ENCODE results near the gene TLE4.
"Not testable (repeated sequence)": the region's sequence is repeated elsewhere in the genome, so short reads cannot be mapped to it uniquely, and the experiment has no call there.

TLE4 gene

GRCh38 chr9:79571309-79572031 lies at the start of gene TLE4:
TSS of gene TLE4 (plus strand) at chr9:79571965. CDS start at chr9:79572791, 826 bp downstream.
- peak; percentile 100 for DNase-seq

GRCh38 chr9:79522793-79523192 lies 49.0 kb upstream of the TLE4 start:
- no peak for DNase-seq

- DNase-seq: no peak
These were observed 47.5 kb upstream of the TLE4 start for GRCh38 chr9:79524266-79524665.

- DNase-seq: no peak
These were observed 45.6 kb upstream of the TLE4 start for GRCh38 chr9:79526149-79526672.

GRCh38 chr9:79535534-79535933 lies 36.2 kb upstream of the TLE4 start:
- DNase-seq: no peak

- no peak for DNase-seq
These were observed 33.9 kb upstream of the TLE4 start for GRCh38 chr9:79537838-79538237.

- DNase-seq: no peak
These were observed 28.8 kb upstream of the TLE4 start for GRCh38 chr9:79542735-79543620.

- DNase-seq: not testable (repeated sequence)
These were observed 27.4 kb upstream of the TLE4 start for GRCh38 chr9:79544375-79544774.

- no peak for DNase-seq
These were observed 20.2 kb upstream of the TLE4 start for GRCh38 chr9:79551586-79551985.

GRCh38 chr9:79551994-79552393 lies 19.8 kb upstream of the TLE4 start:
- no peak for DNase-seq

- DNase-seq: no peak
These were observed 16.2 kb upstream of the TLE4 start for GRCh38 chr9:79555474-79556089.

GRCh38 chr9:79559495-79560181 lies 12.1 kb upstream of the TLE4 start:
- DNase-seq: no peak

- DNase-seq: no peak
These were observed 8.9 kb upstream of the TLE4 start for GRCh38 chr9:79562749-79563386.

- DNase-seq: no peak
These were observed 7.7 kb upstream of the TLE4 start for GRCh38 chr9:79564105-79564504.

- no peak for DNase-seq
These were observed 6.5 kb upstream of the TLE4 start for GRCh38 chr9:79565245-79565644.

GRCh38 chr9:79567671-79568098 lies 4.1 kb upstream of the TLE4 start:
- DNase-seq: no peak

GRCh38 chr9:79568337-79569101 lies 3.2 kb upstream of the TLE4 start:
- DNase-seq: no peak

- no peak for DNase-seq
These were observed 1.8 kb upstream of the TLE4 start for GRCh38 chr9:79569814-79570447.

GRCh38 chr9:79570448-79571308 lies 1.1 kb upstream of the TLE4 start:
- DNase-seq: no peak

- peak; percentile 63 for DNase-seq
These were observed 355 bp downstream of the TLE4 start for GRCh38 chr9:79572032-79572607.

Measured in kidney glomerular epithelial cell (primary cell).